Left lung (tissue), 10 donors: Measurements from ENCODE around the gene TRAPPC10. TPM values are rescaled to one million over a fixed set of nuclear protein-coding genes. Genes with fewer than 3 reads are reported as not detected.

Experiments
- ATAC-seq: fragments of 200-7000 bp; cut with Tn5 transposase; one replicate; pipeline ENCODE4 v1.9.1; 2020; ENCODE audit warnings: moderate library complexity
- DNase-seq, 4 donors: peaks; one replicate each; pipeline ENCODE4 v3.0.0-alpha.2; 2013 to 2020
- H3K27ac ChIP-seq, 2 donors: fragments of 200-600 bp; sonication (generic) in 1 of 2; one replicate each; pipeline versions ENCODE4 v1.5.0 to v1.8.0; 2020 to 2021
- H3K27me3 ChIP-seq, 2 donors: fragments of 200-600 bp; sonication (generic) in 1 of 2; one replicate each; pipeline versions ENCODE4 v1.5.0 to v1.8.0; 2020 to 2021
- H3K36me3 ChIP-seq, 2 donors: fragments of 200-600 bp; sonication (generic) in 1 of 2; one replicate each; pipeline versions ENCODE4 v1.5.0 to v1.8.0; 2020 to 2021
- H3K4me1 ChIP-seq, 2 donors: fragments of 200-600 bp; one replicate each; pipeline ENCODE4 v1.8.0; 2021
- H3K4me3 ChIP-seq, 2 donors: fragments of 200-600 bp; sonication (generic) in 1 of 2; one replicate each; pipeline versions ENCODE4 v1.5.0 to v1.8.0; 2020 to 2021; ENCODE audit warnings: mild to moderate bottlenecking in 1 of 2
- H3K9me3 ChIP-seq, 2 donors: fragments of 200-600 bp; sonication (generic) in 1 of 2; one replicate each; pipeline versions ENCODE4 v1.5.0 to v1.8.0; 2020 to 2021
- intact Hi-C, 2 donors: fragments of 100-400 bp; cut with DNase I; formaldehyde crosslinking; loops; one replicate each; pipeline versions ENCODE4 v1.11.2 to v1.14.2; 2022
- polyA plus RNA-seq, 6 donors: library from polyadenylated mRNA; unstranded; fragments of 120-200 nt; gene quantifications; one replicate each; pipeline ENCODE4 v1.2.1, GENCODE V29; 2013; ENCODE audit not compliant: insufficient read length in 6 of 6
- total RNA-seq, 2 donors: library from RNA; stranded (reverse); fragmentation: NEBNext Ultra II Directional; extraction: Animal tissue kit (Norgen Biotek cat#: 25700); gene quantifications; one replicate each; pipeline ENCODE4 v1.2.1, GENCODE V29; 2021
- TF ChIP-seq, protein P1 (sequence below), 2 donors: fragments of 200-600 bp; sonication (generic) in 1 of 2; IDR thresholded peaks; one replicate each; pipeline versions ENCODE4 v1.5.0 to v1.8.0; 2021; ENCODE audit warnings: antibody characterized with exemption in 2 of 2
- donor health status: DM: no; HTN: yes; CAD: no.
- donor health status: DM: no; HTN: no; CAD: no.

TRAPPC10 gene
- total and polyA plus RNA-seq, 8 donors: 26.6 to 43.5 (median 29.1) TPM

DNA sequence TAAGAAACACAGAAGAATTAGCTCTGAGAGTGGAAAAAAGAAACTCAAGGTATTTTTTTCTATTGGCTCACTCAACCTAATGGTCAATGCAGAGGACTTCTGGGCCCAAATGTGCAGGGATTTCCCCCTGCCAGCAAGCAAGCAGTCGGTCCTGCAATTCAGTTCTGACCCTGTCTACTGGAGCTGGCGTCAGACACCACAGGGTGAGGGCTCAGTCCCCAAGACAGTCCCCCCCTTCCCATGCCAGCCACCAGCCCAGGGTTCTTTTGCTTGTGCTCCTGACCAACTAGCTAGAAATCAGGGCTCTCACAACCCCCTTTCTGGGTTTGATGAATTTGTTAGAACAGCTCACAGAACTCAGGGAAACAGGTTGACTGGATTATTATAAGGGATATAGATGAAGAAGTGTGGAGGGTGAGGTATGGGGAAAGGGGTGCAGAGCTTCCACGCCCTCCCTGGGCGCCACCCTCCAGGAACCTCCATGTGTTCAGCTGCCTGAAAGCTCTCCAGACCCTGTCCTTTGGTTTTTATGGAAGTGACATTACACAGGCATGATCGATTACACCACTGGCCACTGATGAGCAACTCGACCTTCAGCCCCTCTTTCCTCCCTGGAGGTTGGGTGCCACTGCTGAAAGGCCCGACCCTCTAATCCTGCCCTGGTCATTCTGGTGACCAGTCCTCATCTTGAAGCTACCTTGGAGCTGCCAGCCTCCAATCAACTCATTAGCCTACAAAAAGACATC is 72.6 kb downstream of the TRAPPC10 start:
- TF ChIP-seq, protein P1, sequence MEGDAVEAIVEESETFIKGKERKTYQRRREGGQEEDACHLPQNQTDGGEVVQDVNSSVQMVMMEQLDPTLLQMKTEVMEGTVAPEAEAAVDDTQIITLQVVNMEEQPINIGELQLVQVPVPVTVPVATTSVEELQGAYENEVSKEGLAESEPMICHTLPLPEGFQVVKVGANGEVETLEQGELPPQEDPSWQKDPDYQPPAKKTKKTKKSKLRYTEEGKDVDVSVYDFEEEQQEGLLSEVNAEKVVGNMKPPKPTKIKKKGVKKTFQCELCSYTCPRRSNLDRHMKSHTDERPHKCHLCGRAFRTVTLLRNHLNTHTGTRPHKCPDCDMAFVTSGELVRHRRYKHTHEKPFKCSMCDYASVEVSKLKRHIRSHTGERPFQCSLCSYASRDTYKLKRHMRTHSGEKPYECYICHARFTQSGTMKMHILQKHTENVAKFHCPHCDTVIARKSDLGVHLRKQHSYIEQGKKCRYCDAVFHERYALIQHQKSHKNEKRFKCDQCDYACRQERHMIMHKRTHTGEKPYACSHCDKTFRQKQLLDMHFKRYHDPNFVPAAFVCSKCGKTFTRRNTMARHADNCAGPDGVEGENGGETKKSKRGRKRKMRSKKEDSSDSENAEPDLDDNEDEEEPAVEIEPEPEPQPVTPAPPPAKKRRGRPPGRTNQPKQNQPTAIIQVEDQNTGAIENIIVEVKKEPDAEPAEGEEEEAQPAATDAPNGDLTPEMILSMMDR (IDR thresholded peaks at IDR 0.05): no peak
- H3K4me3 ChIP-seq: no peak overlapping the region
- no peaks in the 10 kb centered on the region for H3K9me3 ChIP-seq
- no peak for ATAC-seq
- H3K4me1 ChIP-seq: peaks cover 0 to 64% of the 10 kb centered on the region in 2 donors
- peak in 1 of 4 donors; percentile 17 for DNase-seq
- H3K27ac ChIP-seq: peak overlapping the region; percentile 74 to 75
- no peaks in the 10 kb centered on the region for H3K27me3 ChIP-seq
- H3K36me3 ChIP-seq: peaks cover 0 to 99% of the 10 kb centered on the region in 2 donors
- intact Hi-C loops: no loop called here

DNA sequence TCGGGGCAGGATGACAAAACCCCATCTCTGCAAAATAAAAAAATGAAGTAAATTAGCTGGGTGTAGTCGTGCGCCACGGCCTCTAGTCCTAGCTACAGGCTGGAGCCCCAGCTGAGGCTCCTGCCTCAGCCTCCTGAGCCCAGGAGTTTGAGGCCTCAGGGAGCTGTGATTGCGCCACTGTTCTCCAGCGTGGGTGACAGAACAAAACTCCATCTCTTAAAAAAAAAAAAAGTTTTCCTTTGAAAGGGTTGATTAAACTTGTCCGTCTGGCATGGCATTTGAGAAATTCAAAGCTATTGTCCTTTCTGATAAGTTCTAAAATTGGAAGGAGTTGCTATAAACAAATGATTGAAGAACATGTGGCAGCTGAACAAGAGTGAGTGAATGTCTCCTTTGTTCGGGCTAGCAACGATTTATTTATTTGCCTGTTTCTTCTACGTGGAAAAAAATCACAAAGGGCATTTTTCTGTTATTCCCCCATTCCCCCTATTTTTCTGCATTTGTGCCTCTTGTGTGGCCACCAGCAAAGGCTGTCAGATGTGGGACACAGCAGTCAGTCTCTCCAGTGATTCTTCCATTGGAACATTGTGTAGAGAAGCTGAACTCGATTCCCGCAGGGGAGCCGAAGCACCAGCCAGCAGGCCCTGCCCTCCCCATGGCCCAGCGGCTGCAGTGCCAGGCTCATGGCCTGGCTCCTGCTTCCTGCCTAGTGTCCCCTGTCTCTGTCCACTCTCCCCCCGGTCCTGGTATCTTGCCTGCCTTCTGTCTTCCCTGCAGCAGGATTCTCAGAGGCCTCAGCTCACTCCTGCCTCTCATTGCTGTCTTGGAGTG is 73.6 kb downstream of the TRAPPC10 start:
- peaks cover 0 to 99% of the 10 kb centered on the region in 2 donors for H3K36me3 ChIP-seq
- TF ChIP-seq, protein P1 (IDR thresholded peaks at IDR 0.05): no peak
- H3K9me3 ChIP-seq: no peaks in the 10 kb centered on the region
- ATAC-seq (no peak), DNase-seq (peak in 1 of 4 donors; percentile 28)
- H3K4me1 ChIP-seq: peaks cover 0 to 73% of the 10 kb centered on the region in 2 donors
- intact Hi-C loops: no loop called here
- no peaks in the 10 kb centered on the region for H3K27me3 ChIP-seq
- no peak overlapping the region for H3K4me3 ChIP-seq
- H3K27ac ChIP-seq: peak overlapping the region; percentile 58 to 75

DNA sequence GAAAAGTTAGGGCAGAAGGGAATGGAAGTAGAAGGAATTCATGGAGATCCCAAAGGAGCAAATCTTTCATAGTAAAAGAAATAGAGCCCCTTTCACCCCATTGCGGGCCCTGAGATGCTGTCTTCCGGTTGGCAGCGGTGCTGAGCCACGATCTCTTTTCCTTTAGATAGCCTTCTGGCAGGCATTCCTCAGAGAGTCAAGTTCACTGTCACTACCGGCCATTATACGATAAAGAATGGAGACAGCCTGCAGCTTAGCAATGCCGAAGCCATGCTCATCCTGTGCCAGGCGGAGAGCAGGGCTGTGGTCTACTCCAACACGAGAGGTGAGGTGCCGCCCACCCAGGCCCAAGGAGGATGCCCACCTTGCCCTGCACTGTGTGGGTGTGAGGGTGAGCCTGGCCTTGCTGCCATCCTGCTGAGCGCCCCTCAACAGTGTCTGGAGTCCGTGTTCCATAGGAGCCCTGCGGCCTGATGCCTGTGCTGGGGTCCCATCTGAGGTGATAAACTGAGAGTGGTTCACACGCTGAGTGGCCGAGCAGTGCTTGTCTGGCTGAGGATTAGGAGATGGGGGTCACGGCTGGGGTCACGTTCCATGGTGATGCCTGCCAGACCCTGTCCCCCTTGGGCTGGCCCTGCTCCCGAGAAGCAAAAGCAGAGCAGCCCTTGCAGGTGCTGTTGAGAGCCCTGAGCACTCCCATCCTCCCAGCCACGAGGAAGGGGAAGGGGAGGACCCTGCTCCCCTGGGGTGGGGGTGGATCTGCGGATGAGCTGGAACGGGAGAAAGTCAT is 74.7 kb downstream of the TRAPPC10 start:
- Histone ChIP-seq H3K4me1 (peaks cover 0 to 73% of the 10 kb centered on the region in 2 donors), H3K36me3 (peaks cover 0 to 99% of the 10 kb centered on the region in 2 donors), H3K27me3 (no peaks in the 10 kb centered on the region), H3K9me3 (no peaks in the 10 kb centered on the region), H3K27ac (peak overlapping the region; percentile 58 to 75), H3K4me3 (no peak overlapping the region)
- ATAC-seq (no peak), DNase-seq (no peak)
- TF ChIP-seq, protein P1 (IDR thresholded peaks at IDR 0.05): no peak
- intact Hi-C loops: no loop called here

DNA sequence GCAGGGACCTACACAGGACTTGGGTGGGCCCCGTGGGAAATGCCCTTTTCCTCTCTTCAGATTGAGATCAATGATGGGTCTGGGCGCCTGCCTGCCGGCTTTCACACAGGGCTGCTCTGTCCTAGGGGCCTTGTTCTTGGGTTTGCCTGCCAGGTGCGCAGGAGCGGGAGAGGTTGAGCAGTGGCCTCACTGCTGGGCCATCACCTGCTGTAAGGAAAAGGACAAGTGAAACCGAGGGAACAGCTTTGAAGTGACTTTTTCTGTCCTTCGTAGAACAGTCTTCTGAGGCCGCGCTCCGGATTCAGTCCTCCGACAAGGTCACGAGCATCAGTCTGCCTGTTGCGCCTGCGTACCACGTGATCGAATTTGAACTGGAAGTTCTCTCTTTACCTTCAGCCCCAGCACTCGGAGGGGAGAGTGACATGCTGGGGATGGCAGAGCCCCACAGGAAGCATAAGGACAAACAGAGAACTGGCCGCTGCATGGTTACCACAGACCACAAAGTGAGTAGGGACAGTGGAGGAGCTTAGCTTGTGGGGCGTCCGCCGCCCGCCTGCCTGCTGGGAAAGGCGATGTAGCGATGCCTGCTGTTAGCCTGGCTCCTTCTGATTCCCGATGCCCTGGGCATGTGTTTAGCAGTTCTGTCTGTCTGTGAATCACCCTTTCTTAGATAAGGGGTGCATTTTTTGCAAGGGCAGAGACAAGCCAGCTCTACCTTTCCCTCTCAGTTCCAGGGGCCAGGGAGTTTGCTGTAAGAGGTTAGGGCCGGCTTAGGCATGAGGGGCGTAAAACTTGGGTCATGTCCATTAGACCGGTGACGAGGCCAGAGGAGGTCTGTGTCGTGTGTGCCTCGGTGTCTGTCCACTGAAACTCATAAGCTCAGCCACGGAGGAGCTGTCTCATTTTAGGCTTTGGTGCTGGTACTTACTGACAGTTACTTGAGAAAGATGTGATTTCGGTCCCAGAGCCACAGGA is 75.6 kb downstream of the TRAPPC10 start:
- peaks cover 0 to 99% of the 10 kb centered on the region in 2 donors for H3K36me3 ChIP-seq
- no peaks in the 10 kb centered on the region for H3K9me3 ChIP-seq
- peaks cover 0 to 73% of the 10 kb centered on the region in 2 donors for H3K4me1 ChIP-seq
- ATAC-seq: no peak
- no peak overlapping the region for H3K4me3 ChIP-seq
- H3K27me3 ChIP-seq: no peaks in the 10 kb centered on the region
- no peak for DNase-seq
- TF ChIP-seq, protein P1 (IDR thresholded peaks at IDR 0.05): no peak
- intact Hi-C loops: no loop called here
- H3K27ac ChIP-seq: peak overlapping the region in 1 of 2 donors; percentile 75
